ENCODE data around the gene EFHC1.

DNA sequence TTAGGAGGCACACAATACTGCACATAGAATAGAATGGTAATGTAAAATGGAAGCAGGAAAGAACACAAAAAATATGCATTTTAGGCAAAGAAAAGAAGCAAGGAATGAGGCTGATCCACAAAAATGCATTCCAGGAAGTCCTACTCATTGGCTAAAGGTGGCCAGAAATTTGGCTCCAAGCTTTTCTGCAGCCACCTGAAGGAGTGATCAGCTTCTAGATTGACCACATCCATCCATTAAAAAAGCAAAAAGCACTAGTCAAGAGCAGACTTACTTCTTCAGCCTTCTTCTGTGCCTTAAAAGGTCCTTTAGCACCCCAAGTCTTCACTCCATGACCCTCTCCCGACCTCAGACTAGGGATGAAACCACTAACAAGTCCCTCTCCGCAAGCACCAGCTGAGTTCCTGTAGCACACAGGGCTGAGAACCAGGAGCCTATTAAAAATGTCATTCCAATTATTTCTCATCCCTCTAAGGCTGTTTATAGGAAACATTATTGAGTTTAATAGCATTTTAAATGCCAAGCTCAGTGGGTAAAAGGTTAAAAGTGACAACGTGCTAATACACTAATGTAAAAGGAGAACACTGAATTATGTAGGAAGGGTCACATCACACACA, 120.3 kb downstream of the EFHC1 start:
- no peak for TF ChIP-seq RAD21 (IDR thresholded peaks at IDR 0.05)
- TF ChIP-seq, protein P1, sequence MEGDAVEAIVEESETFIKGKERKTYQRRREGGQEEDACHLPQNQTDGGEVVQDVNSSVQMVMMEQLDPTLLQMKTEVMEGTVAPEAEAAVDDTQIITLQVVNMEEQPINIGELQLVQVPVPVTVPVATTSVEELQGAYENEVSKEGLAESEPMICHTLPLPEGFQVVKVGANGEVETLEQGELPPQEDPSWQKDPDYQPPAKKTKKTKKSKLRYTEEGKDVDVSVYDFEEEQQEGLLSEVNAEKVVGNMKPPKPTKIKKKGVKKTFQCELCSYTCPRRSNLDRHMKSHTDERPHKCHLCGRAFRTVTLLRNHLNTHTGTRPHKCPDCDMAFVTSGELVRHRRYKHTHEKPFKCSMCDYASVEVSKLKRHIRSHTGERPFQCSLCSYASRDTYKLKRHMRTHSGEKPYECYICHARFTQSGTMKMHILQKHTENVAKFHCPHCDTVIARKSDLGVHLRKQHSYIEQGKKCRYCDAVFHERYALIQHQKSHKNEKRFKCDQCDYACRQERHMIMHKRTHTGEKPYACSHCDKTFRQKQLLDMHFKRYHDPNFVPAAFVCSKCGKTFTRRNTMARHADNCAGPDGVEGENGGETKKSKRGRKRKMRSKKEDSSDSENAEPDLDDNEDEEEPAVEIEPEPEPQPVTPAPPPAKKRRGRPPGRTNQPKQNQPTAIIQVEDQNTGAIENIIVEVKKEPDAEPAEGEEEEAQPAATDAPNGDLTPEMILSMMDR (IDR thresholded peaks at IDR 0.05; ENCODE audit: low read depth, low read length, missing input control) = no peak
